ENCODE results near the gene TRIM62.

TRIM62 gene

GRCh38 chr1:33119532-33120217 lies 62.2 kb downstream of the TRIM62 start:
- no peak for TF ChIP-seq SIN3A (IDR thresholded peaks at IDR 0.05; ENCODE audit: borderline replicate concordance, insufficient read depth, low read length)
- no peak for TF ChIP-seq FOXP2 (optimal IDR thresholded peaks at IDR 0.05; ENCODE audit: borderline replicate concordance, extremely low read depth, extremely low read length, insufficient read depth)
- TF ChIP-seq REST (IDR thresholded peaks at IDR 0.05; ENCODE audit: insufficient read depth in 1 of 2, low read depth in 2 of 2, low read length in 2 of 2), result no peak
- TF ChIP-seq POLR2AphosphoS5 (IDR thresholded peaks at IDR 0.05; ENCODE audit: low read depth, low read length), result no peak
- TF ChIP-seq TAF1 (IDR thresholded peaks at IDR 0.05; ENCODE audit: borderline replicate concordance, insufficient read depth, low read length), result no peak

GRCh38 chr1:33119050-33119449 lies 62.8 kb downstream of the TRIM62 start:
- TF ChIP-seq REST (IDR thresholded peaks at IDR 0.05; ENCODE audit: insufficient read depth in 1 of 2, low read depth in 2 of 2, low read length in 2 of 2) (no peak), SIN3A (IDR thresholded peaks at IDR 0.05; ENCODE audit: borderline replicate concordance, insufficient read depth, low read length) (no peak), TAF1 (IDR thresholded peaks at IDR 0.05; ENCODE audit: borderline replicate concordance, insufficient read depth, low read length) (no peak)

- TF ChIP-seq TAF1 (IDR thresholded peaks at IDR 0.05; ENCODE audit: borderline replicate concordance, insufficient read depth, low read length) (no peak), FOXP2 (optimal IDR thresholded peaks at IDR 0.05; ENCODE audit: borderline replicate concordance, extremely low read depth, extremely low read length, insufficient read depth) (no peak), SIN3A (IDR thresholded peaks at IDR 0.05; ENCODE audit: borderline replicate concordance, insufficient read depth, low read length) (no peak)
These were observed 63.6 kb downstream of the TRIM62 start for GRCh38 chr1:33118274-33118673.

- TF ChIP-seq SIN3A (IDR thresholded peaks at IDR 0.05; ENCODE audit: borderline replicate concordance, insufficient read depth, low read length) (no peak), FOXP2 (optimal IDR thresholded peaks at IDR 0.05; ENCODE audit: borderline replicate concordance, extremely low read depth, extremely low read length, insufficient read depth) (no peak), REST (IDR thresholded peaks at IDR 0.05; ENCODE audit: insufficient read depth in 1 of 2, low read depth in 2 of 2, low read length in 2 of 2) (no peak), POLR2AphosphoS5 (IDR thresholded peaks at IDR 0.05; ENCODE audit: low read depth, low read length) (no peak), TAF1 (IDR thresholded peaks at IDR 0.05; ENCODE audit: borderline replicate concordance, insufficient read depth, low read length) (no peak)
These were observed 64.3 kb downstream of the TRIM62 start for GRCh38 chr1:33117440-33118085.

GRCh38 chr1:33111965-33112364 lies 69.9 kb downstream of the TRIM62 start:
- TF ChIP-seq POLR2AphosphoS5 (IDR thresholded peaks at IDR 0.05; ENCODE audit: low read depth, low read length) (no peak), REST (IDR thresholded peaks at IDR 0.05; ENCODE audit: insufficient read depth in 1 of 2, low read depth in 2 of 2, low read length in 2 of 2) (no peak), FOXP2 (optimal IDR thresholded peaks at IDR 0.05; ENCODE audit: borderline replicate concordance, extremely low read depth, extremely low read length, insufficient read depth) (no peak), TAF1 (IDR thresholded peaks at IDR 0.05; ENCODE audit: borderline replicate concordance, insufficient read depth, low read length) (no peak), SIN3A (IDR thresholded peaks at IDR 0.05; ENCODE audit: borderline replicate concordance, insufficient read depth, low read length) (no peak)
